Uterus (tissue), 4 donors: ENCODE data around the gene CHST3. TPM values are rescaled to one million over a fixed set of nuclear protein-coding genes. Genes with fewer than 3 reads are reported as not detected.

Experiments
- DNase-seq, 2 donors: peaks; one replicate each; pipeline ENCODE4 v3.0.0-alpha.2; 2019 to 2020
- H3K27ac ChIP-seq, 2 donors: fragments of 200-600 bp; sonication (generic); 1 replicate in 1 of 2; 2 replicates in 1 of 2; pipeline ENCODE4 v1.5.1; 2016 to 2018
- H3K27me3 ChIP-seq, 2 donors: fragments of 200-600 bp; sonication (generic); one replicate each; pipeline ENCODE4 v1.5.1; 2018 to 2019; ENCODE audit warnings: control low read depth in 1 of 2
- H3K36me3 ChIP-seq, 2 donors: fragments of 200-600 bp; sonication (generic); one replicate each; pipeline ENCODE4 v1.5.1; 2019; ENCODE audit warnings: control low read depth in 1 of 2
- H3K4me1 ChIP-seq, 2 donors: fragments of 200-600 bp; sonication (generic); one replicate each; pipeline ENCODE4 v1.5.1; 2018 to 2019; ENCODE audit warnings: control low read depth in 1 of 2
- H3K4me3 ChIP-seq, 2 donors: fragments of 200-600 bp; sonication (generic); 1 replicate in 1 of 2; 2 replicates in 1 of 2; pipeline ENCODE4 v1.5.1; 2018 to 2019; ENCODE audit warnings: mild to moderate bottlenecking in 1 of 2
- H3K9me3 ChIP-seq, 2 donors: fragments of 200-600 bp; sonication (generic); one replicate each; pipeline ENCODE4 v1.5.1; 2019; ENCODE audit warnings: control low read depth in 1 of 2
- CTCF ChIP-seq, 4 experiments: fragments of 200-600 bp in 2 of 4; fragments of 450-650 bp in 2 of 4; sonication (generic) in 2 of 4; IDR thresholded peaks; one replicate each; pipeline ENCODE4 v1.5.1; 2016 to 2019; ENCODE audit warnings: antibody characterized with exemption in 4 of 4, mild to moderate bottlenecking in 2 of 4, moderate library complexity in 1 of 4
- POLR2A ChIP-seq, 2 donors: fragments of 450-650 bp; IDR thresholded peaks; one replicate each; pipeline ENCODE4 v1.6.1; 2016; ENCODE audit warnings: antibody characterized with exemption in 2 of 2, mild to moderate bottlenecking in 1 of 2, moderate library complexity in 1 of 2
- intact Hi-C: fragments of 100-400 bp; cut with DNase I; formaldehyde crosslinking; loops from one replicate; pipeline ENCODE4 v1.15.1; 2023; ENCODE audit warnings: low total_unique reads
- total RNA-seq, 4 donors: library from RNA; depleted of rRNA in 3 of 4; stranded (reverse); fragments of >200 nt in 3 of 4; gene quantifications; one replicate each; pipeline versions ENCODE4 v1.1.0 to v1.2.4, GENCODE V29; 2014 to 2023
- donor health status: DM: yes; HTN: yes; CAD: no.

CHST3 gene
- total RNA-seq, 4 donors from 2014 or later: 12.3 to 44.7 (median 28.1) TPM

- H3K4me3 ChIP-seq: no peak overlapping the region
- TF ChIP-seq POLR2A (IDR thresholded peaks at IDR 0.05) (no peak), CTCF (IDR thresholded peaks at IDR 0.05) (no peak)
- H3K36me3 ChIP-seq: no peaks in the 10 kb centered on the region
- no peaks in the 10 kb centered on the region for H3K9me3 ChIP-seq
- no peaks in the 10 kb centered on the region for H3K27me3 ChIP-seq
- H3K4me1 ChIP-seq: peaks cover 35 to 36% of the 10 kb centered on the region in 2 donors
- H3K27ac ChIP-seq: peak overlapping the region; percentile 93
- no peak for DNase-seq
- intact Hi-C loops: no loop called here
These were observed 46.8 kb downstream of the CHST3 start for GRCh38 chr10:72011016-72011415.

- H3K4me1 ChIP-seq: peaks cover 33 to 35% of the 10 kb centered on the region in 2 donors
- TF ChIP-seq POLR2A (IDR thresholded peaks at IDR 0.05) (no peak), CTCF (IDR thresholded peaks at IDR 0.05) (no peak)
- peak overlapping the region; percentile 93 for H3K27ac ChIP-seq
These were observed 47.3 kb downstream of the CHST3 start for GRCh38 chr10:72011468-72011867.

GRCh38 chr10:72011976-72012512 lies 47.8 kb downstream of the CHST3 start:
- Histone ChIP-seq H3K36me3 (no peaks in the 10 kb centered on the region), H3K9me3 (no peaks in the 10 kb centered on the region), H3K27ac (peak overlapping the region; percentile 93), H3K27me3 (no peaks in the 10 kb centered on the region), H3K4me1 (peaks cover 29 to 35% of the 10 kb centered on the region in 2 donors), H3K4me3 (no peak overlapping the region)
- DNase-seq: no peak
- intact Hi-C loops: no loop called here
- TF ChIP-seq POLR2A (IDR thresholded peaks at IDR 0.05) (no peak), CTCF (IDR thresholded peaks at IDR 0.05) (no peak)

More at GRCh38 chr10:72011468-72011867, 47.3 kb downstream of the CHST3 start:
- H3K9me3 ChIP-seq: no peaks in the 10 kb centered on the region
- H3K27me3 ChIP-seq: no peaks in the 10 kb centered on the region
- H3K4me3 ChIP-seq: no peak overlapping the region
- intact Hi-C loops: no loop called here
- H3K36me3 ChIP-seq: no peaks in the 10 kb centered on the region
- DNase-seq: no peak

GRCh38 chr10:72012796-72013195 lies 48.6 kb downstream of the CHST3 start:
- Histone ChIP-seq H3K27me3 (no peaks in the 10 kb centered on the region), H3K4me3 (no peak overlapping the region), H3K36me3 (no peaks in the 10 kb centered on the region), H3K27ac (peak overlapping the region in 1 of 2 donors; percentile 93), H3K9me3 (no peaks in the 10 kb centered on the region), H3K4me1 (peaks cover 28 to 35% of the 10 kb centered on the region in 2 donors)
- TF ChIP-seq POLR2A (IDR thresholded peaks at IDR 0.05) (no peak), CTCF (IDR thresholded peaks at IDR 0.05) (no peak)
- intact Hi-C loops: no loop called here
- DNase-seq: no peak

- Histone ChIP-seq H3K4me3 (no peak overlapping the region), H3K9me3 (no peaks in the 10 kb centered on the region), H3K27me3 (no peaks in the 10 kb centered on the region), H3K27ac (peak overlapping the region in 1 of 2 donors; percentile 93), H3K36me3 (no peaks in the 10 kb centered on the region), H3K4me1 (peaks cover 22 to 29% of the 10 kb centered on the region in 2 donors)
- TF ChIP-seq CTCF (IDR thresholded peaks at IDR 0.05) (no peak), POLR2A (IDR thresholded peaks at IDR 0.05) (no peak)
- intact Hi-C loops: no loop called here
- no peak for DNase-seq
These were observed 49.2 kb downstream of the CHST3 start for GRCh38 chr10:72013202-72013945.
